OCI-LY3 (cell line): ENCODE results near the gene THOC6.

Source experiments
- CTCF ChIP-seq: fragments of 200-600, 300-600 bp; sonication (generic); IDR thresholded peaks from 2 replicates; pipeline ENCODE4 v1.5.1; 2014; ENCODE audit warnings: antibody characterized with exemption, low read length, low read depth
- EZH2phosphoT487 ChIP-seq: fragments of 200-600 bp; shearing (Covaris generic); IDR thresholded peaks from 2 replicates; pipeline ENCODE4 v1.6.1; 2018; ENCODE audit warnings: antibody characterized with exemption, mixed run types, low read depth

GRCh38 chr16:3022684-3023414 lies 986 bp upstream of the THOC6 start:
- TF ChIP-seq CTCF (no peak), EZH2phosphoT487 (no peak)
